GM19240 (cell line): Measurements from ENCODE around the gene KMT5C.

ENCODE experiments used
- DNase-seq: peaks from one replicate; pipeline ENCODE4 v3.0.0; 2011; ENCODE audit warnings: low spot score; ENCODE audit not compliant: insufficient read length

The KMT5C gene

DNA sequence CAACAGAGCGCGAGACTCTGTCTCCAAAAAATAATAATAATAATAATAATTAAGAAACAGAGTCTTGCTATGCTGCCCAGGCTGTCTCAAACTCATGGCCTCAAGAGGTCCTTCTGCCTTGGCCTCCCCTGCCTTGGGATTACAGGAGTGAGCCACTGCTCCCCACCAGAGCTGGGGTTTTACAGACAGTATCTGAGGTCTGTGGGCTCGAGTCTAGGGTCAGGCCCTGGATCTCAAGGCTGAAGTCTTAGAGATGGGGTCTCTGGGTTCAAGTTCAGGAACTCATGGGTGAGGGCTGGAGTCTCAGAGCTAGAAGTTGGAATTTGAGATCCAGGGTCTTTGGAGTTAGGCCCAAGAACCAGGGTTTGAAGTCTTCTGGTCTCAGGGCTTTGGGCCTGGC, 27.1 kb downstream of the KMT5C start:
- DNase-seq: no peak

DNA sequence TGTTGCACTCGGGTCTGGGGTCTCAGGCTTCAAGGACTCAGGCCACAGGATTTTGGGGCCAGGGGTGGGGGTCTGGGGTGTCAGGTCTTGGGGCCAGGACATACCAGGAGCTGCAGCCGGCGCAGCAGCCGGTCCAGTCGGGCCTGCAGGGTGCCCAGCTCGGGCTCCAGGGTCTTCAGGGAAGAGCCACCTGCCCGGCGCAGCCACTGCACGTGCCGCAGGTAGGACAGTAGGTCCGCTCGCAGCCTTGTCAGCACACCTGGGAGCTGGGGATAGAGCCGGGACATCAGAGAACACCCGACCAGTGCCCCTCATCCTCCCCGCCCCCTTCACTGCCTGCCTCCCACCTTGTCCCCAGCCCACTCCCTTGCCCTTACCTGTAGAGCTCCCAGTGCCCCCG, 28.4 kb downstream of the KMT5C start:
- no peak for DNase-seq

DNA sequence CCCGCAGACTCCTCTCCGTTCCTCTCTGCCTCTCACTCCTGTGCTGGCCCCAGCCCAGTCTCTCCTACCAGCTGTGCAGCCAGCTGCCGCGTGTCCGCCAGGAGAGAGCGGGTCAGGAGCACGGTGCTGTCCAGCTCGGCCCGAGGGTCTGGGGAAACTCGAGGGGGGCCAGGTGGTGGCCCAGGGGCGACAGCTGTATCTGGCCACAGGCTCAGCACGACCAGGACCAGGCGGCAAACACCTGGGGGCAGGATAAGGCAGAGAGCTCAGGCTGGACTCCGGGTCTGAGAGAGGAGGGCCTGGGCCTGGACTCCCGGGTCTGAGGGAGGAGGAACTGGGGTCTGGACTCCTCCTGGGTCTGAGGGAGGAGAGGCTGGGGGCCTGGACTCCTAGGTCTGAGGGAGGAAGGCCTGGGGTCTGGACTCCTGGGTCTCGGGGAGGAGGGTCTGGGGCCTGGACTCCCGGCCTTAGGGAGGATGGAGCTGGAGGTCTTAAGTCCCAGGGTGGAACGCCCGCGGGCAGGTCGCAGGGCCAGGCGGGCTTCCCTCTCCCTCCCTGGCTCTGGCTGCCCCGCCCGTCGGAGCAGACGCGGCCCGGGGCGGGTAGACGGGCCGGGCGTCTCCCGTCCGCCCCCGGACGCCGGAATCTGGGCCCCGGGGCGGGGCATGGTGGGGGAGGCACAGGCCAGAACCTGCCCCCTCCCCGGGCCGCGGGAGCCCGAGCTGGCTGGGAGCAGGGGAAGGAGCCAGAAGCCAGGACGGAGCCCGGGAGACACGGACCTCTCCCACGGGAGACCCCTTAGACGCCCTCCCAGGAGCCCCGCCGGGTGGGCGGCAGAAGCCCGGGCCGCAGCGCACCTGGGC, 29.3 kb downstream of the KMT5C start:
- DNase-seq: no peak

DNA sequence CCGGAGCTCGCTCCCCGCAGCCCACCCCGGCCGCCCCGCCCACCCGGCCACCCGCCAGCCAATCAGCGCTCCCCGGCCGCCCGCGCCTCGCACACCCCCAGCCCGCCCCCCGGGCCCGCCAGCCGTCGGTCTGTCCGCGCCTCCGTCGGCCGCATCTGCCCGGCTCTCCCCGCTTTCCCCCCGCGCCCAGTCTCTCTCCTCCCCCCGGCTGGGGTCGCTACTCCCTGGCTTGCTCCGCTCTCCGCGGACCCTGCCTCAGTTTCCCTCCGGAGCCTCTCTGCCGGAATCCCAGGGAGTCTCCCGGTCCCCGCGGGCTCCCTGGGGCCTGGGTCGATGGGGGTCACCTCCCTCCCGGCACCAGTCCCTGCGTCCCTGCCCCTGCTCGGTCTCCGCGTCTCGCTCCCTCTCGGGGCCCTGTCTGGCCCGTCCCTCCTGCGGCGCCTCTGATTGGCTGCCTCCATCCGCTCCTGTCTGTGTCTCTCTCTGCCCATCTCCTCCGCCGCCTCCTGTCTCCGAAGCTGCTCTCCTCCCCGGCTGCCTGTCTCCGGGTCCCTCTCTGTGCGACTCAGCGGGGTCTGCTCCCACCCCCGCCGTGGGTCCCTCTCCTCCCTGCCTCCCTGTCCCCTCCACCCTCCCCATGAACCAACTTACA, 30.1 kb downstream of the KMT5C start:
- no peak for DNase-seq

GRCh38 chr19:55370305-55370988, 30.8 kb downstream of the KMT5C start, which contains the start of gene IL11:
Gene IL11, minus strand, starts transcription at chr19:55370463. Its CDS starts 153 bp downstream, at chr19:55370310.
- DNase-seq: no peak

DNA sequence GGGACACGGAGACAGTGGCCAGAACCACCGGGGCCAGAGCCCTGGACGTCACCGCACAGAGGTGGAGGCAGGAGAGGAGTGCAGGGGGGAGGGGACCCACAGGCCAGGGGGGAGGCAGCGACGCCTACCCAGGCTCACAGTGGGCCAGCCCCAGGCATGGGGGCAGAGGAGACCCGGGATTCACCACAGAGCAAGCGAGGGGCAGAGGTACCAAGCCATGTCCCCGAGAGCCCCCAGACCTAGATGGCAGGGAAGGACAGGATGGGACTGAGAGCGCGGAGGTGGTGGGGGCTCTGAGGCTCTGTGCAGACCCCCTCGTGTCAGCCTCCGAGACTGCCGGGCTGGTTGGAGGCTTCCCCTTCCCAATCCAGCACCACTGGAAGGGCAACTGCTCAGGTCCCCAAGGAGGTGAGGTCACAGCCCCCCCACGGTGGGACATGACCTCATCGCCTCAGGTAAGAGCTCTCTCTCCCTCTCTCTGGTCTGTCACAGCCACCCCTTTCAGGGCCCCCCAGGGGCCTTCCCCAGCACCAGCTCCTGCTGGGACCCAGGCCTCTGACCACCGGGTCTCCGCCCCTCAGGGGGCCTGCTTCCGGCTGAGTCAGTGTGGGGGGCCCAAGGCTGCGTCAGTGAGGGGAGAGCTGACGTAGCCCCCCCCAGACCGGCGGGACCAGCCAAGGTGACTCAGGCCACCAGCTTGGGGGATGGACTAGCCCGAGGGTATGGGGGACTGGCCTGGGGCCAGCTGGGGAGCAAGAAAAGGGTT, 32.8 kb downstream of the KMT5C start:
- no peak for DNase-seq

- no peak for DNase-seq
Measured at GRCh38 chr19:55373306-55373992, 33.8 kb downstream of the KMT5C start.

- no peak for DNase-seq
Measured at GRCh38 chr19:55373993-55374757, 34.5 kb downstream of the KMT5C start.

DNA sequence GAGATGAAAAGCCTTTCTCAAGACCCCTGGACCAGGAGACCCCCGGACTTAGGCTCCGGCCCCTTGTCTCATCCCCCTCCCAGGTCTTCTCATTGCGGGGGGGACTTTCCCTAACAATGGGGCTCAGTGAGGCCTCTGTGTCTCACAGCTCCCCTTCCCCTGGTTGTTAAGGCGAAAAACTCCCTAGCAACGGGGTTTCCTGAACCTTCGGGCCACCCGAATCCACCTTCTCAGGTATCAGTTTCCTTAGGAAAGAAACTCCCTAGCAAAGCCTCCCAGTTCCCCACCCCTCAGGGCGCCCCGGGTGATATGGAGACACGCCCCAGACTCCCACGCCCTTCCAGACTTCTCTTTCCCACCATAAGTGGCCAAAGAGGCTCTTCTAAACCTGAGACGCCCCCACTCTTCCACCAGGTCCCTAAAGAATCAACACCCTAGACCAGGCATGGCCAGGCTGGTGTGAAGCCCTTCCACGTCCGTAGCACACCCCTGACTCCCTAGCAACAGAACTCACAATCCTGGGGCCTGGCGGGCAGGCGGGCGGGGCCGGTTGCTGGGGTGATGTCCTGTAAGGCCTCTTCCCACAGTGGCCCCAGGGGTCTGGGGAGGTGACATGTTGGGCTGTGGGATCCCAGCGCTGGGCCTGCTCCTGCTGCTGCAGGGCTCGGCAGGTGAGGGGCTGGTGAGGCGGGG, 36.7 kb downstream of the KMT5C start, which contains the start of gene TMEM190:
TSS of gene TMEM190 (plus strand) at position 586 of the 693 bp plus-strand sequence. CDS start at position 614, 28 bp downstream.
- DNase-seq: no peak

DNA sequence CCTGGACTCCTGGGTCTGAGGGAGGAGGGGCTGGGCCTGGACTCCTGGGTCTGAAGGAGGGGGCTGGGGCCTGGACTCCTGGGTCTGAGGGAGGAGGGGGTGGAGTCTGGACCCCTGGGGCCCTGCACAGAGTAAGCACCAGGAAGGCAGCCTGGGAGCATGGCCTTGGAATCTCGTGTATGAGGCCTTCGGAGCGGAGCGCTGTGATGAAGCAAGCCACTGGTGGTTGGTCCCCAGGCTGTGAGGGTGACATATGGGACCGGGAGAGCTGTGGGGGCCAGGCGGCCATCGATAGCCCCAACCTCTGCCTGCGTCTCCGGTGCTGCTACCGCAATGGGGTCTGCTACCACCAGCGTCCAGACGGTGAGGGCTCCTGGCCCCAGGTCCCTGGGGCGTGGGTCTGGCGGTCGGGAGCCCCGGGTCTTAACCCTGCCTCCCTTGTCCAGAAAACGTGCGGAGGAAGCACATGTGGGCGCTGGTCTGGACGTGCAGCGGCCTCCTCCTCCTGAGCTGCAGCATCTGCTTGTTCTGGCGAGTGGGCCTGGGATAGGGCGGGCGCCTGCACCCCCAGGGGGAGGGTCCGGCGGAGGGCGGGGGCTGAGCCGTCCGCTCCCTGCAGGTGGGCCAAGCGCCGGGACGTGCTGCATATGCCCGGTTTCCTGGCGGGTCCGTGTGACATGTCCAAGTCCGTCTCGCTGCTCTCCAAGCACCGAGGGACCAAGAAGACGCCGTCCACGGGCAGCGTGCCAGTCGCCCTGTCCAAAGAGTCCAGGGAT, 37.9 kb downstream of the KMT5C start:
- no peak for DNase-seq

DNA sequence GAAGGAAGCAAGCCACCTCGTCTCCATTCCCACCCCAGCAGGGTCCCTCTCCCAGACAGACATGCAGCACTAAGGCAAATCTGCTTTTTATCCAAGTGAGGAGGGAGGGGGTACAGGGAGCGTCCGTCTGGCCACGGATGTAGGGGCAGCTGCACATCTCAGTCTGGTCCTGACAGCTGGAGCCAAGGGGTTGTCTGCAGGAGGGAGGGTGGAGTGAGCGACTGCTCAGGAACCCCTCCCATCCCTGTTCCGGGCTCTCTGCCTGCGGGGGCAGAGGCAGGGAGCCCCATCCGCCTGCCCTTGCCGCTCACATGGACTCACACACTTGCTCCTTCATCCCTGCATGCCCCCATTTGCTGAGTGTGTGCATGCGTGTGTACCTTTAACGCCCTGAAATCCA, 39.5 kb downstream of the KMT5C start:
- DNase-seq: no peak

DNA sequence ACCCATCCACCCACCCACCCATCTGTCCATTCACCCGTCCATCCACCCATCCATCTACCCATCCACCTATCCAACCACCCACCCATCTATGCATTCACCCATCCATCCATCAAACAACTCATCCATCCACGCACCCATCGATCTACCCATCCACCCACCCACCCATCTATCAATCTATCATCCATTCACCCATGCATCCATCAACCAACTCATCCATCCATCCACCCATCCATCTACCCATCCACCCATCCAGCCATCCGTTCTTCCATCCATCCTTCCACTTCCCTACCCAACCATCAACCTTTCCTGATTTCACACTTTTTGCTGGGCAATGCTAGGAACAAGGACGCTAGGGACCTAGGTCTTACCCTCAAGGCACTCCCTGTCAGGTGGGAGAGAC, 42.3 kb downstream of the KMT5C start:
- DNase-seq: no peak

GRCh38 chr19:55382522-55383054, 42.9 kb downstream of the KMT5C start:
- no peak for DNase-seq

DNA sequence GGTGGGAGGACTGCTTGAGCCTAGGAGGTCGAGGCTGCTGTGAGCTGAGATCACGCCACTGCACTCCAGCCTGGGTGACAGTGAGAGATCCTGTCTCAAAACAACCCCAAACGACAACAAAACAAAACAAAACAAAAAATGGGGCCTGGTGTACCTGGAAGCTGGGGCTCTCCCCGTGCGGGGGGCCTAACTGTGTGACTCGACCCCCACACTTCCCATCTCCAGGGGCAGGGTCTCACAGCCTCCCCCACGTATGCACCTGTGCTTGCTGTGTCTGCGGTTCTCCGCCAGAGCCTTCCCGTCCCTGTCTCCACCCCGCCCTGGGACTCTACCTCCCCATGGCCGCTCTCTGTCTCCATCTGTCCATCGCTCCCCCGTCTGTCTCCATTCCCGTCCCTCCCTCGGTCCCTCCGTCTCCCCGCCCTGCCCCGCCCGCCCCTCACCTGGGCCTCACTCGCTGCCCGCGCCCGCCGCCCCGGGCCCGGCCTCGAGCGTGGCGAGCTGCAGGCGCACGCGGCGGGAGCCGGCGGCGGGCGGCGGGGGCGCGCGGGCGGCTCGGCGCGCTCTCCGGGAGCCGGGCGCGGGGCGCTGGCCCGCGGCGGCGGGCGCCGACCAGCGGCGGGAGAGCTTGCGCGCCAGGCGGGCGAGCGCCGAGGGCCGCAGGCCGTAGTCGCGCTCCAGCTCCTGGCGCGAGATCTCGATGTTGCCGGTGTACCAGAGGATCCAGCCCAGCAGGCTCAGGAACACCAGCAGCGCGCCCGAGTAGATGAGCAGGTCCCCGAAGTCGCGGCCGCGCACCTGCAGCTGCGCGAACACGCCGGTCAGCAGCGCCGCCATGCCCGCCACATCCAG, 43.8 kb downstream of the KMT5C start:
- peak; percentile 81 for DNase-seq

GRCh38 chr19:55384131-55384919, 44.6 kb downstream of the KMT5C start, which contains the start of gene TMEM238:
Gene TMEM238, minus strand, starts transcription at chr19:55384292. Its CDS starts 33 bp downstream, at chr19:55384259.
- DNase-seq: no peak

- DNase-seq: peak; percentile 97
Measured at GRCh38 chr19:55384920-55385723, 45.4 kb downstream of the KMT5C start.
